ENCODE data around the gene NAALAD2. TPM values are rescaled to one million over a fixed set of nuclear protein-coding genes. Genes with fewer than 3 reads are reported as not detected.

NAALAD2 gene
- total RNA-seq, 1 donor = 2.2 TPM

DNA sequence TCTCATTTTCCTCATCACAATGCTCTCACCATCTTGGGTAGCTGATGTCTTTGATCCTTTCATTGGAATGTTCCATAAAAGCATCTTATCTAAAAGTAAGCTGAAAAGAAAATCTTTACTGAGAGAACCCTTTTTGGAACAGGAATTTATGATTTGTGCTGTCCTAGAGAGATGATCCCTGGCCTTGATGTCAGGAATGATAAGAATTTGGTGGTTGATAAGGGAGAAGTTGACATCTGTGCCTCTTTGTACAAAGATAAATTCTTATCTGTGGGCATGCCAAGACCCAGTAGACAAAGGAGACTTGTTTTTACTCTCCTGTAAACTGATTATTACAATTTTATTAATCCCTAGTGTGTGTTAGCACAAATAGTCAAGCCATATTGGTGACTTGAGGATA, 36.9 kb downstream of the NAALAD2 start:
- TF ChIP-seq, protein P1, sequence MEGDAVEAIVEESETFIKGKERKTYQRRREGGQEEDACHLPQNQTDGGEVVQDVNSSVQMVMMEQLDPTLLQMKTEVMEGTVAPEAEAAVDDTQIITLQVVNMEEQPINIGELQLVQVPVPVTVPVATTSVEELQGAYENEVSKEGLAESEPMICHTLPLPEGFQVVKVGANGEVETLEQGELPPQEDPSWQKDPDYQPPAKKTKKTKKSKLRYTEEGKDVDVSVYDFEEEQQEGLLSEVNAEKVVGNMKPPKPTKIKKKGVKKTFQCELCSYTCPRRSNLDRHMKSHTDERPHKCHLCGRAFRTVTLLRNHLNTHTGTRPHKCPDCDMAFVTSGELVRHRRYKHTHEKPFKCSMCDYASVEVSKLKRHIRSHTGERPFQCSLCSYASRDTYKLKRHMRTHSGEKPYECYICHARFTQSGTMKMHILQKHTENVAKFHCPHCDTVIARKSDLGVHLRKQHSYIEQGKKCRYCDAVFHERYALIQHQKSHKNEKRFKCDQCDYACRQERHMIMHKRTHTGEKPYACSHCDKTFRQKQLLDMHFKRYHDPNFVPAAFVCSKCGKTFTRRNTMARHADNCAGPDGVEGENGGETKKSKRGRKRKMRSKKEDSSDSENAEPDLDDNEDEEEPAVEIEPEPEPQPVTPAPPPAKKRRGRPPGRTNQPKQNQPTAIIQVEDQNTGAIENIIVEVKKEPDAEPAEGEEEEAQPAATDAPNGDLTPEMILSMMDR (IDR thresholded peaks at IDR 0.05; ENCODE audit: insufficient read depth, low read depth, low read length) = no peak
- H3K4me3 ChIP-seq (ENCODE audit: low read depth, low read length) = no peak overlapping the region
- DNase-seq (ENCODE audit: low read depth) = no peak

DNA sequence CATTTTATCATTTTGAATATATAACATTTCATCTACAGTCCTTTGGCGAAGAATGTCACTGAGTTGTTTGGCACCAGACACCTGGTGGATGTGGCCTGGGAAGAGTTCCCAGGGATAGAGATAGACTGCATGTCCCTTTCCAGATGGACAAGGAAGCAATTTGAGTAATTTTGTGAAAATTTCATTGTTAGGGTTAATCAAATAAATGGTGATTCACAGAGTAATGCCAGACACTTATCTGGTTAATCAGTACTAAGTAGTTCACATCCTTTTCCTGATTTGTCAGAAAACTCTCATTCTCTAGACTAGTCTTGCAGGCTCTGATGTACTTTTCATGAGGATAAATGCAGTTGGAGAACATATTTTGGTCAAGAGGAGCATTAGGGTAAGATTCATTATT, 41.6 kb downstream of the NAALAD2 start:
- H3K4me3 ChIP-seq (ENCODE audit: low read depth, low read length) = no peak overlapping the region
- no peak for DNase-seq (ENCODE audit: low read depth)
- TF ChIP-seq, protein P1 (IDR thresholded peaks at IDR 0.05; ENCODE audit: insufficient read depth, low read depth, low read length) = no peak

DNA sequence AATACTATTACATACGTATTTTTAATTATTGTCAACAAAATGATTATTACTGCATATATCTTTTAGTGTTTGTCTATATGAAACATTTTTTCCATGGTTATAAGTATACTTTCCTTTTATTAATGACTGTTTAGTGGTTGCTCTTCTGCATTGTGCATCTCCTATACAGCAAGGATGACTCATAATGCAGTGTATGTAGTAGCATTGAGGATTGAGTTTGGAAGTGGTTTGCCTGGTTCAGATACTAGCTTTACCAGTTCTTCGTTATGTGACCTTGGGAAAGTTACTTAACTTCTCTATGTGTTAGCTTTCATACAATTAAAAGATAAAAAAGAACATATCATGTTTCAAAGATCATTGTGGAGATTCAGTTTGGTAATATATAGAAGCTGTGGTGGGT, 44.3 kb downstream of the NAALAD2 start:
- no peak for DNase-seq (ENCODE audit: low read depth)
- no peak overlapping the region for H3K4me3 ChIP-seq (ENCODE audit: low read depth, low read length)
- TF ChIP-seq, protein P1 (IDR thresholded peaks at IDR 0.05; ENCODE audit: insufficient read depth, low read depth, low read length) = no peak

DNA sequence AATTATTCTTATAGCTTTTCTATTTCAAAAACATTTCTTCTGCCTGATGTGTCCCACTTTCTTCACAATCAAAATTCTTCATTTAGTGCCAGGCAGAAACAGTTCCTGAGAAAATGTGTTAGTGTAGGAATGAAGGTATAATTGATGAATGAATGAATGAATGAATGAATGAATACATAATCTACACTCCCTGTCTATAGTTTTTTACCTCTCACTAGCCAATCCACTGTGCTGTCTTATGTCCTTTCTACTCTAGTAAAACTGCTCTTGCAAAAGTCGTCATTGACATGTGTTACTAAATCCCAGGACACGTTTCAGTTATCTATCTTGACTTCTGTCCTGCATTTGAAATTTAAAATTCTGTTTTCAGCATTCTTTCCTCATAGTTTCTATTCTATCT, 45.5 kb downstream of the NAALAD2 start:
- no peak for DNase-seq (ENCODE audit: low read depth)
- no peak overlapping the region for H3K4me3 ChIP-seq (ENCODE audit: low read depth, low read length)
- TF ChIP-seq, protein P1 (IDR thresholded peaks at IDR 0.05; ENCODE audit: insufficient read depth, low read depth, low read length) = no peak

DNA sequence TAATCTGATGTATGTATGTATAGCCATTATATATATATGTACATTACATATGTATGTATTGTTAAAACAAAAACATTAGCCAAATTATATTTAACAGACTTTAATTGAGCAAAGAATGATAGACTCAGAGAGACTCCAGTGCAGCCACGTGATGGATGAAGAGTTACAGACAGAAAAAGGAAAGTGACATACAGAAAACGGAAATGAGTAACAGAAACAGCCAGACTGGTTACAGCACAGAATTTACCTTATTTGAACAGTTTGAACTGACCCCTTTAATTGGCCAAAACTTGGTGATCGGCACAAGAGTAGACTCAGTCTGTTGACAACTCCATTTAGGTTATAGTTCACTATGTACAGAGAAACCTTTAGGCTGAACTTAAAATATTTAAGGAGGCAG, 53.4 kb downstream of the NAALAD2 start:
- no peak for DNase-seq (ENCODE audit: low read depth)
- TF ChIP-seq, protein P1 (IDR thresholded peaks at IDR 0.05; ENCODE audit: insufficient read depth, low read depth, low read length) = no peak
- H3K4me3 ChIP-seq (ENCODE audit: low read depth, low read length) = no peak overlapping the region

DNA sequence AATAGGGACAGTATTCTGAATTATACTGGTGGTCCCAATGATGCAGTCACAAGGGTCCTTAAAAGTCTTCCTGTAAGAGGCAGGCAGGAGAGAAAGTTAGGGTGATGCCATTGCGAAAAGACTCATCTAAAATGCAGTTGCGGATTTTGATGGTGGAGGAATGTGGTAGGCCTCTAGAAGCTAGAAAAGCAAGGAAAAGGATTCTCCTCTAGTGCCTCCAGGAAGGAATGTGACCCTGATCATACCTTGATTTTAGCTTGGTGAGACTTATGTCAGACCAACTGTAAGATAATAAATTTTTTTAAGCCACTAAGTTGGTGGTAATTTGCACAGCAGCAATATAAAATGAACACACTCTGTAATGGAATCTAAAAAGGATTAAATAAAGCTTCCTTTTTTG, 54.5 kb downstream of the NAALAD2 start:
- TF ChIP-seq, protein P1 (IDR thresholded peaks at IDR 0.05; ENCODE audit: insufficient read depth, low read depth, low read length) = no peak
- no peak overlapping the region for H3K4me3 ChIP-seq (ENCODE audit: low read depth, low read length)
- DNase-seq (ENCODE audit: low read depth) = no peak

DNA sequence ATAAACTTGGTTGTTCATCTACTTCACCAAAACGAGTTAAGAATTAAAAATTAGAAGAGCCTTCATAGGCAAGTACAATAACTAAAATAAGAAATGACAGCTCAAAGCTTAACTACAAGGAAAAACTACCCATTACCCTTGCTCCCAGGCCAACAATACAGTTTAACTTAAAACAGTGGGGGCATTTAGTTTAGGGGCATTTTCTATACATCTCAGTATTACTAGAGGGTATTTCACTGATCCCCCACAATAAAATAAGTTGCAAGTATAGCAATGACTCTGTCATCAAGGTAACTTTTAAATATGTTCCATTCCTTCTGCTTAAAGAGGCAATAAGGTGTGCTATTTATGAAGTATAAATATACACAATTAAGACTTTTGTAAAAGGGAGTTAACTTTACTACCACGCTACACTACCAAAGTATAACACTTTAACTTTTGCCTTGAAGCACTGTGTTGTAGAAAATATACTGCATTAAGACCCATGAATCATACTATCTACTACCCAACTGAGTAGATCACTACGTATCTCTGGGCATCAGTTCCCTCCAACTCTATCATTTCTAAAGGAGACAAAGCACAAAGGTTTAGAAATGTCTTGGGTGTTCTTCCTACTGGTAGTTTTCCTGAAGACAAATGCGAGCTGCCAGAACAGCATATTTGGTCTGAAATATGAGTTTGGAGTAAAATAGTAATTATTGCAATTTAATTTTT, 58.6 kb downstream of the NAALAD2 start:
- H3K4me3 ChIP-seq (ENCODE audit: low read depth, low read length) = no peak overlapping the region
- TF ChIP-seq, protein P1 (IDR thresholded peaks at IDR 0.05; ENCODE audit: insufficient read depth, low read depth, low read length) = no peak
- no peak for DNase-seq (ENCODE audit: low read depth)
